Stimulated activated CD8-positive, alpha-beta memory T cell treated with anti-CD3 and anti-CD28 coated beads, Interleukin-2, amount 100 ng/mL, for 1 hour (primary cell): Measurements from ENCODE around the gene SERPINH1.
"Not testable (repeated sequence)": the region's sequence is repeated elsewhere in the genome, so short reads cannot be mapped to it uniquely, and the experiment has no call there.

Experiments used
- DNase-seq, 2 donors: peaks; one replicate each; pipeline ENCODE4 v3.0.0-alpha.2; 2020; ENCODE audit warnings: low read depth in 2 of 2

SERPINH1 gene

GRCh38 chr11:75574698-75575602 lies 12.9 kb downstream of the SERPINH1 start:
- DNase-seq: no peak

GRCh38 chr11:75576017-75576416 lies 14.0 kb downstream of the SERPINH1 start:
- no peak for DNase-seq

GRCh38 chr11:75576499-75576918 lies 14.5 kb downstream of the SERPINH1 start:
- no peak for DNase-seq

- peak; percentile 31 to 42 for DNase-seq
Observed at GRCh38 chr11:75577207-75577606, 15.2 kb downstream of the SERPINH1 start.

- DNase-seq: no peak
Observed at GRCh38 chr11:75578977-75579376, 16.9 kb downstream of the SERPINH1 start.

GRCh38 chr11:75579841-75580240 lies 17.8 kb downstream of the SERPINH1 start:
- no peak for DNase-seq

GRCh38 chr11:75582506-75582894 lies 20.4 kb downstream of the SERPINH1 start:
- DNase-seq: no peak

- DNase-seq: peak in 1 of 2 donors; percentile 23
Observed at GRCh38 chr11:75582895-75583717, 21.1 kb downstream of the SERPINH1 start.

- no peak for DNase-seq
Observed at GRCh38 chr11:75583718-75584658, 21.9 kb downstream of the SERPINH1 start.

- DNase-seq: not testable (repeated sequence)
Observed at GRCh38 chr11:75584659-75585292, 22.7 kb downstream of the SERPINH1 start.

- no peak for DNase-seq
Observed at GRCh38 chr11:75585293-75585670, 23.2 kb downstream of the SERPINH1 start.

GRCh38 chr11:75586395-75586794 lies 24.3 kb downstream of the SERPINH1 start:
- no peak for DNase-seq

- no peak for DNase-seq
Observed at GRCh38 chr11:75588051-75588481, 26.0 kb downstream of the SERPINH1 start.

- no peak for DNase-seq
Observed at GRCh38 chr11:75589051-75589450, 27.0 kb downstream of the SERPINH1 start.

- DNase-seq: no peak
Observed at GRCh38 chr11:75589933-75590332, 27.9 kb downstream of the SERPINH1 start.

GRCh38 chr11:75591371-75591770 lies 29.3 kb downstream of the SERPINH1 start:
- no peak for DNase-seq

- DNase-seq: no peak
Observed at GRCh38 chr11:75591966-75592365, 29.9 kb downstream of the SERPINH1 start.

- DNase-seq: no peak
Observed at GRCh38 chr11:75592715-75593114, 30.7 kb downstream of the SERPINH1 start.

GRCh38 chr11:75593286-75593915 lies 31.3 kb downstream of the SERPINH1 start:
- DNase-seq: no peak

- no peak for DNase-seq
Observed at GRCh38 chr11:75594211-75594610, 32.2 kb downstream of the SERPINH1 start.

- no peak for DNase-seq
Observed at GRCh38 chr11:75595429-75595828, 33.4 kb downstream of the SERPINH1 start.
